HepG2 (cell line): Measurements from ENCODE around the gene CD300A. TPM values are rescaled to one million over a fixed set of nuclear protein-coding genes. Genes with fewer than 3 reads are reported as not detected.
A peak's percentile ranks its signal among the peaks of the same experiment; 100 is the strongest.

Source experiments
- ELK4 ChIP-seq: sonication (generic); formaldehyde crosslinking; IDR thresholded peaks from 2 replicates; pipeline ENCODE4 v1.9.0; 2021; ENCODE audit warnings: missing genetic modification reagents, borderline replicate concordance
- FIP1L1 ChIP-seq: fragments of 200-400 bp; formaldehyde crosslinking; IDR thresholded peaks from 2 replicates; pipeline ENCODE4 v1.6.1; 2018; ENCODE audit warnings: low read depth, mild to moderate bottlenecking, low read length, moderate library complexity, borderline replicate concordance; ENCODE audit not compliant: insufficient read depth
- HNF1A ChIP-seq, 2 experiments: sonication (generic) in 1 of 2; formaldehyde crosslinking in 1 of 2; IDR thresholded peaks; 2 replicates each; pipeline versions ENCODE4 v1.4.0 to v1.6.1; 2016 to 2020; ENCODE audit warnings: borderline replicate concordance in 1 of 2, low read depth in 1 of 2, mild to moderate bottlenecking in 1 of 2, missing genetic modification reagents in 1 of 2
- KMT2A ChIP-seq: sonication (generic); formaldehyde crosslinking; IDR thresholded peaks from 2 replicates; pipeline ENCODE4 v1.4.0; 2020; ENCODE audit warnings: missing genetic modification reagents
- REL ChIP-seq: sonication (generic); formaldehyde crosslinking; conservative IDR thresholded peaks from 2 replicates; pipeline ENCODE4 v1.8.0; 2022; ENCODE audit warnings: mild to moderate bottlenecking, missing genetic modification reagents, moderate library complexity
- STAT5B ChIP-seq: sonication (generic); formaldehyde crosslinking; IDR thresholded peaks from 2 replicates; pipeline ENCODE4 v1.4.0; 2020; ENCODE audit warnings: missing genetic modification reagents
- TEAD3 ChIP-seq: optimal IDR thresholded peaks from 2 replicates; pipeline ENCODE3; 2016; ENCODE audit warnings: borderline replicate concordance
- ZBTB3 ChIP-seq: sonication (generic); formaldehyde crosslinking; IDR thresholded peaks from 2 replicates; pipeline ENCODE4 v1.4.0; 2020; ENCODE audit warnings: low read depth, mild to moderate bottlenecking, moderate library complexity, missing genetic modification reagents, borderline replicate concordance
- ZNF318 ChIP-seq: sonication (generic); formaldehyde crosslinking; IDR thresholded peaks from 2 replicates; pipeline ENCODE4 v1.4.0; 2020; ENCODE audit warnings: mild to moderate bottlenecking, missing genetic modification reagents
- ZNF383 ChIP-seq: sonication (generic); formaldehyde crosslinking; IDR thresholded peaks from 2 replicates; pipeline ENCODE4 v1.4.0; 2020; ENCODE audit warnings: missing genetic modification reagents, mild to moderate bottlenecking, borderline replicate concordance
- ZNF430 ChIP-seq: sonication (generic); formaldehyde crosslinking; IDR thresholded peaks from 2 replicates; pipeline ENCODE4 v1.9.0; 2021; ENCODE audit warnings: mild to moderate bottlenecking, missing genetic modification reagents
- ZNF672 ChIP-seq: sonication (generic); formaldehyde crosslinking; IDR thresholded peaks from 2 replicates; pipeline ENCODE4 v1.8.1; 2022; ENCODE audit warnings: missing genetic modification reagents
- ZNF709 ChIP-seq: sonication (generic); formaldehyde crosslinking; IDR thresholded peaks from 2 replicates; pipeline ENCODE4 v1.5.0; 2020; ENCODE audit warnings: mild to moderate bottlenecking, missing genetic modification reagents
- ZNF776 ChIP-seq: sonication (generic); formaldehyde crosslinking; IDR thresholded peaks from 2 replicates; pipeline ENCODE4 v1.4.0; 2020; ENCODE audit warnings: mild to moderate bottlenecking, missing genetic modification reagents
- polyA plus RNA-seq, 8 experiments: library from polyadenylated mRNA; depleted of rRNA in 3 of 8; stranded (reverse) in 7 of 8; unstranded in 1 of 8; fragments of >200 nt; fragmentation: Illumina TruSeq in 4 of 8; extraction: Trizol in 4 of 8; gene quantifications; 2 replicates each; pipeline versions ENCODE4 v1.2.1 to v1.2.3, GENCODE V29; 2011 to 2016; ENCODE audit warnings: low read depth in 4 of 8, missing spikeins in 1 of 8, mixed read lengths in 1 of 8; ENCODE audit not compliant: insufficient read depth in 1 of 8
- total RNA-seq, 5 experiments: library from RNA; depleted of rRNA; stranded (reverse); fragments of >200 nt; fragmentation: Illumina TruSeq; extraction: Trizol; gene quantifications; 2 replicates each; pipeline ENCODE4 v1.2.3, GENCODE V29; 2016; ENCODE audit warnings: low read depth in 1 of 5

The CD300A gene
- total and polyA plus RNA-seq, 2 of the 13 experiments (the other 11 are each of a cell fraction or from before 2014, with no cell fraction given), result not detected

- TF ChIP-seq ZNF318 (CRISPR knock-in tag) (0 out of 2 replicates have a peak, but pooled peaks have one; percentile 38), ZNF383 (CRISPR knock-in tag) (no peak), ZBTB3 (CRISPR knock-in tag) (no peak), ZNF430 (CRISPR knock-in tag) (no peak), TEAD3 (CRISPR knock-in tag) (peak; percentile 30), ZNF776 (no peak; the same call in 1 of the 2 replicates), ZNF709 (CRISPR knock-in tag) (peak; percentile 69), ZNF672 (no peak), FIP1L1 (no peak), STAT5B (CRISPR knock-in tag) (no peak), HNF1A (IDR thresholded peaks at IDR 0.05; ENCODE audit: low read depth) (no peak), HNF1A (CRISPR knock-in tag; IDR thresholded peaks at IDR 0.05; ENCODE audit: borderline replicate concordance) (peak; percentile 48; the same call in 1 of the 2 replicates), KMT2A (CRISPR knock-in tag) (peak; percentile 19; the same call in 1 of the 2 replicates), REL (CRISPR knock-in tag) (no peak), ELK4 (CRISPR knock-in tag) (0 out of 2 replicates have a peak, but pooled peaks have one; percentile 19)
These were observed 12.0 kb upstream of the CD300A start (continued) for GRCh38 chr17:74454197-74455024.
